HepG2 (cell line): ENCODE results near the gene SEMA3B. TPM values are rescaled to one million over a fixed set of nuclear protein-coding genes. Genes with fewer than 3 reads are reported as not detected.

ENCODE experiments used
- CEBPB ChIP-seq: IDR thresholded peaks from 2 replicates; pipeline ENCODE4 v1.6.1; 2011; ENCODE audit warnings: low read depth, low read length, improper control_type of control experiment, borderline replicate concordance
- ELF4 ChIP-seq: sonication (generic); formaldehyde crosslinking; IDR thresholded peaks from 2 replicates; pipeline ENCODE4 v1.5.0; 2020; ENCODE audit warnings: missing genetic modification reagents, mild to moderate bottlenecking, moderate library complexity, borderline replicate concordance
- KDM4B ChIP-seq: sonication (generic); formaldehyde crosslinking; IDR thresholded peaks from 2 replicates; pipeline ENCODE4 v1.4.0; 2020; ENCODE audit warnings: missing genetic modification reagents
- MTF2 ChIP-seq: sonication (generic); formaldehyde crosslinking; IDR thresholded peaks from 2 replicates; pipeline ENCODE4 v1.5.0; 2020; ENCODE audit warnings: missing genetic modification reagents, borderline replicate concordance
- RCOR2 ChIP-seq: IDR thresholded peaks from 2 replicates; pipeline ENCODE4 v1.6.1; 2016; ENCODE audit warnings: missing biosample characterization, missing genetic modification reagents
- SRSF4 ChIP-seq: fragments of 200-400 bp; formaldehyde crosslinking; IDR thresholded peaks from one replicate; pipeline ENCODE4 v1.6.1; 2018; ENCODE audit warnings: mild to moderate bottlenecking, low read depth, low read length, moderate library complexity; ENCODE audit not compliant: poor library complexity, severe bottlenecking
- SSRP1 ChIP-seq: IDR thresholded peaks from 2 replicates; pipeline ENCODE4 v1.6.1; 2016; ENCODE audit warnings: control low read depth
- STAT5B ChIP-seq: sonication (generic); formaldehyde crosslinking; IDR thresholded peaks from 2 replicates; pipeline ENCODE4 v1.4.0; 2020; ENCODE audit warnings: missing genetic modification reagents
- SUZ12 ChIP-seq: fragments of 150-350 bp; IDR thresholded peaks from 2 replicates; pipeline ENCODE4 v1.6.1; 2014; ENCODE audit warnings: low read depth, low read length
- TSC22D2 ChIP-seq: sonication (generic); formaldehyde crosslinking; IDR thresholded peaks from 2 replicates; pipeline ENCODE4 v1.5.1; 2020; ENCODE audit warnings: missing genetic modification reagents, mild to moderate bottlenecking, borderline replicate concordance
- XBP1 ChIP-seq: sonication (generic); formaldehyde crosslinking; IDR thresholded peaks from 2 replicates; pipeline ENCODE4 v1.5.0; 2020; ENCODE audit warnings: missing genetic modification reagents
- ZBTB26 ChIP-seq: IDR thresholded peaks from 2 replicates; pipeline ENCODE4 v1.6.1; 2016; ENCODE audit warnings: missing compliant biosample characterization, missing genetic modification reagents, borderline replicate concordance
- ZBTB38 ChIP-seq: sonication (generic); formaldehyde crosslinking; IDR thresholded peaks from 2 replicates; pipeline ENCODE4 v1.5.1; 2020; ENCODE audit warnings: mild to moderate bottlenecking, missing genetic modification reagents
- ZNF136 ChIP-seq: sonication (generic); formaldehyde crosslinking; IDR thresholded peaks from 2 replicates; pipeline ENCODE4 v1.8.1; 2022; ENCODE audit warnings: low read depth, mild to moderate bottlenecking, moderate library complexity, missing genetic modification reagents
- ZNF160 ChIP-seq: sonication (generic); formaldehyde crosslinking; IDR thresholded peaks from 2 replicates; pipeline ENCODE4 v1.8.0; 2022; ENCODE audit warnings: mild to moderate bottlenecking, inconsistent platforms, missing genetic modification reagents
- ZNF430 ChIP-seq: sonication (generic); formaldehyde crosslinking; IDR thresholded peaks from 2 replicates; pipeline ENCODE4 v1.9.0; 2021; ENCODE audit warnings: mild to moderate bottlenecking, missing genetic modification reagents
- ZNF563 ChIP-seq: sonication (generic); formaldehyde crosslinking; IDR thresholded peaks from 2 replicates; pipeline ENCODE4 v1.8.0; 2022; ENCODE audit warnings: mild to moderate bottlenecking, moderate library complexity, missing genetic modification reagents
- ZNF652 ChIP-seq: IDR thresholded peaks from 2 replicates; pipeline ENCODE4 v1.6.1; 2016; ENCODE audit warnings: low read depth, borderline replicate concordance
- ZNF891 ChIP-seq: sonication (generic); formaldehyde crosslinking; IDR thresholded peaks from 2 replicates; pipeline ENCODE4 v1.5.0; 2020; ENCODE audit warnings: mild to moderate bottlenecking, missing genetic modification reagents
- polyA plus RNA-seq, 8 experiments: library from polyadenylated mRNA; depleted of rRNA in 3 of 8; stranded (reverse) in 7 of 8; unstranded in 1 of 8; fragments of >200 nt; fragmentation: Illumina TruSeq in 4 of 8; extraction: Trizol in 4 of 8; gene quantifications; 2 replicates each; pipeline versions ENCODE4 v1.2.1 to v1.2.3, GENCODE V29; 2011 to 2016; ENCODE audit warnings: low read depth in 4 of 8, missing spikeins in 1 of 8, mixed read lengths in 1 of 8; ENCODE audit not compliant: insufficient read depth in 1 of 8
- total RNA-seq, 5 experiments: library from RNA; depleted of rRNA; stranded (reverse); fragments of >200 nt; fragmentation: Illumina TruSeq; extraction: Trizol; gene quantifications; 2 replicates each; pipeline ENCODE4 v1.2.3, GENCODE V29; 2016; ENCODE audit warnings: low read depth in 1 of 5
- TF ChIP-seq, protein P1 (sequence below): sonication (generic); formaldehyde crosslinking; IDR thresholded peaks from 2 replicates; pipeline ENCODE4 v1.9.0; 2021; ENCODE audit warnings: mild to moderate bottlenecking, missing genetic modification reagents
- TF ChIP-seq, protein P2 (sequence below): sonication (generic); formaldehyde crosslinking; conservative IDR thresholded peaks from 2 replicates; pipeline ENCODE4 v1.8.1; 2023; ENCODE audit warnings: missing genetic modification reagents
- TF ChIP-seq, protein P3 (sequence below): sonication (generic); formaldehyde crosslinking; IDR thresholded peaks from 2 replicates; pipeline ENCODE4 v1.5.1; 2020; ENCODE audit warnings: missing genetic modification reagents, mild to moderate bottlenecking, borderline replicate concordance

The SEMA3B gene
- total and polyA plus RNA-seq, 2 of the 13 experiments (the other 11 are each of a cell fraction or from before 2014, with no cell fraction given) = 93.2 to 158 TPM

GRCh38 chr3:50299638-50299928 lies 30.6 kb downstream of the SEMA3B start (continued):
- no peak for TF ChIP-seq TSC22D2 (CRISPR knock-in tag)
- TF ChIP-seq KDM4B = no peak
- TF ChIP-seq, protein P1, sequence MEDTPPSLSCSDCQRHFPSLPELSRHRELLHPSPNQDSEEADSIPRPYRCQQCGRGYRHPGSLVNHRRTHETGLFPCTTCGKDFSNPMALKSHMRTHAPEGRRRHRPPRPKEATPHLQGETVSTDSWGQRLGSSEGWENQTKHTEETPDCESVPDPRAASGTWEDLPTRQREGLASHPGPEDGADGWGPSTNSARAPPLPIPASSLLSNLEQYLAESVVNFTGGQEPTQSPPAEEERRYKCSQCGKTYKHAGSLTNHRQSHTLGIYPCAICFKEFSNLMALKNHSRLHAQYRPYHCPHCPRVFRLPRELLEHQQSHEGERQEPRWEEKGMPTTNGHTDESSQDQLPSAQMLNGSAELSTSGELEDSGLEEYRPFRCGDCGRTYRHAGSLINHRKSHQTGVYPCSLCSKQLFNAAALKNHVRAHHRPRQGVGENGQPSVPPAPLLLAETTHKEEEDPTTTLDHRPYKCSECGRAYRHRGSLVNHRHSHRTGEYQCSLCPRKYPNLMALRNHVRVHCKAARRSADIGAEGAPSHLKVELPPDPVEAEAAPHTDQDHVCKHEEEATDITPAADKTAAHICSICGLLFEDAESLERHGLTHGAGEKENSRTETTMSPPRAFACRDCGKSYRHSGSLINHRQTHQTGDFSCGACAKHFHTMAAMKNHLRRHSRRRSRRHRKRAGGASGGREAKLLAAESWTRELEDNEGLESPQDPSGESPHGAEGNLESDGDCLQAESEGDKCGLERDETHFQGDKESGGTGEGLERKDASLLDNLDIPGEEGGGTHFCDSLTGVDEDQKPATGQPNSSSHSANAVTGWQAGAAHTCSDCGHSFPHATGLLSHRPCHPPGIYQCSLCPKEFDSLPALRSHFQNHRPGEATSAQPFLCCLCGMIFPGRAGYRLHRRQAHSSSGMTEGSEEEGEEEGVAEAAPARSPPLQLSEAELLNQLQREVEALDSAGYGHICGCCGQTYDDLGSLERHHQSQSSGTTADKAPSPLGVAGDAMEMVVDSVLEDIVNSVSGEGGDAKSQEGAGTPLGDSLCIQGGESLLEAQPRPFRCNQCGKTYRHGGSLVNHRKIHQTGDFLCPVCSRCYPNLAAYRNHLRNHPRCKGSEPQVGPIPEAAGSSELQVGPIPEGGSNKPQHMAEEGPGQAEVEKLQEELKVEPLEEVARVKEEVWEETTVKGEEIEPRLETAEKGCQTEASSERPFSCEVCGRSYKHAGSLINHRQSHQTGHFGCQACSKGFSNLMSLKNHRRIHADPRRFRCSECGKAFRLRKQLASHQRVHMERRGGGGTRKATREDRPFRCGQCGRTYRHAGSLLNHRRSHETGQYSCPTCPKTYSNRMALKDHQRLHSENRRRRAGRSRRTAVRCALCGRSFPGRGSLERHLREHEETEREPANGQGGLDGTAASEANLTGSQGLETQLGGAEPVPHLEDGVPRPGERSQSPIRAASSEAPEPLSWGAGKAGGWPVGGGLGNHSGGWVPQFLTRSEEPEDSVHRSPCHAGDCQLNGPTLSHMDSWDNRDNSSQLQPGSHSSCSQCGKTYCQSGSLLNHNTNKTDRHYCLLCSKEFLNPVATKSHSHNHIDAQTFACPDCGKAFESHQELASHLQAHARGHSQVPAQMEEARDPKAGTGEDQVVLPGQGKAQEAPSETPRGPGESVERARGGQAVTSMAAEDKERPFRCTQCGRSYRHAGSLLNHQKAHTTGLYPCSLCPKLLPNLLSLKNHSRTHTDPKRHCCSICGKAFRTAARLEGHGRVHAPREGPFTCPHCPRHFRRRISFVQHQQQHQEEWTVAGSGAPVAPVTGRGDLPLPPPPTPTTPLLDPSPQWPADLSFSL (CRISPR knock-in tag) = no peak
- TF ChIP-seq, protein P2, sequence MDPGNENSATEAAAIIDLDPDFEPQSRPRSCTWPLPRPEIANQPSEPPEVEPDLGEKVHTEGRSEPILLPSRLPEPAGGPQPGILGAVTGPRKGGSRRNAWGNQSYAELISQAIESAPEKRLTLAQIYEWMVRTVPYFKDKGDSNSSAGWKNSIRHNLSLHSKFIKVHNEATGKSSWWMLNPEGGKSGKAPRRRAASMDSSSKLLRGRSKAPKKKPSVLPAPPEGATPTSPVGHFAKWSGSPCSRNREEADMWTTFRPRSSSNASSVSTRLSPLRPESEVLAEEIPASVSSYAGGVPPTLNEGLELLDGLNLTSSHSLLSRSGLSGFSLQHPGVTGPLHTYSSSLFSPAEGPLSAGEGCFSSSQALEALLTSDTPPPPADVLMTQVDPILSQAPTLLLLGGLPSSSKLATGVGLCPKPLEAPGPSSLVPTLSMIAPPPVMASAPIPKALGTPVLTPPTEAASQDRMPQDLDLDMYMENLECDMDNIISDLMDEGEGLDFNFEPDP = no peak
- TF ChIP-seq, protein P3, sequence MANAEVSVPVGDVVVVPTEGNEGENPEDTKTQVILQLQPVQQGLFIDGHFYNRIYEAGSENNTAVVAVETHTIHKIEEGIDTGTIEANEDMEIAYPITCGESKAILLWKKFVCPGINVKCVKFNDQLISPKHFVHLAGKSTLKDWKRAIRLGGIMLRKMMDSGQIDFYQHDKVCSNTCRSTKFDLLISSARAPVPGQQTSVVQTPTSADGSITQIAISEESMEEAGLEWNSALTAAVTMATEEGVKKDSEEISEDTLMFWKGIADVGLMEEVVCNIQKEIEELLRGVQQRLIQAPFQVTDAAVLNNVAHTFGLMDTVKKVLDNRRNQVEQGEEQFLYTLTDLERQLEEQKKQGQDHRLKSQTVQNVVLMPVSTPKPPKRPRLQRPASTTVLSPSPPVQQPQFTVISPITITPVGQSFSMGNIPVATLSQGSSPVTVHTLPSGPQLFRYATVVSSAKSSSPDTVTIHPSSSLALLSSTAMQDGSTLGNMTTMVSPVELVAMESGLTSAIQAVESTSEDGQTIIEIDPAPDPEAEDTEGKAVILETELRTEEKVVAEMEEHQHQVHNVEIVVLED (CRISPR knock-in tag) = no peak
- no peak for TF ChIP-seq ZBTB26 (CRISPR knock-in tag)
- no peak for TF ChIP-seq ZNF652
- TF ChIP-seq ZNF136 (CRISPR knock-in tag) = no peak
- no peak for TF ChIP-seq STAT5B (CRISPR knock-in tag)
- 0 out of 2 replicates have a peak, but pooled peaks have one; percentile 12 for TF ChIP-seq RCOR2 (CRISPR knock-in tag)
- TF ChIP-seq ZNF160 = no peak
- TF ChIP-seq ELF4 (CRISPR knock-in tag) = no peak
- no peak for TF ChIP-seq XBP1 (CRISPR knock-in tag)
- TF ChIP-seq ZBTB38 = no peak; the same call in 1 of the 2 replicates
- no peak for TF ChIP-seq SRSF4
- no peak for TF ChIP-seq CEBPB
- no peak for TF ChIP-seq MTF2
- no peak for TF ChIP-seq SSRP1 (CRISPR knock-in tag)
- no peak for TF ChIP-seq ZNF891 (CRISPR knock-in tag)
- TF ChIP-seq ZNF430 = no peak
- TF ChIP-seq SUZ12 = no peak
- TF ChIP-seq ZNF563 (CRISPR knock-in tag) = 0 out of 2 replicates have a peak, but pooled peaks have one; percentile 41
